Activated CD8-positive, alpha-beta T cell treated with anti-CD3 and anti-CD28 coated beads for 36 hours (primary cell): ENCODE data around the gene REPIN1. TPM values are rescaled to one million over a fixed set of nuclear protein-coding genes. Genes with fewer than 3 reads are reported as not detected.

Experiments used
- ATAC-seq: fragments of 200-7000 bp; cut with Tn5 transposase; one replicate; pipeline ENCODE4 v1.10.0; 2021; ENCODE audit warnings: mild to moderate bottlenecking, moderate library complexity
- CTCF ChIA-PET: fragments of 350-600 bp; sonication (Branson Sonifier 250); formaldehyde crosslinking; loops from one replicate; lab custom pipeline; 2021; ENCODE audit warnings: antibody characterized with exemption; lab: Charles Lee
- POLR2A ChIA-PET: fragments of 350-600 bp; sonication (Branson Sonifier 250); formaldehyde crosslinking; loops from one replicate; lab custom pipeline; 2021; ENCODE audit warnings: antibody characterized with exemption; lab: Charles Lee
- DNase-seq: peaks from one replicate; pipeline ENCODE4 v3.0.0-alpha.2; 2020
- H3K27ac Mint-ChIP-seq: one replicate; pipeline ENCODE4 v1.8.0; 2021; ENCODE audit warnings: mild to moderate bottlenecking, mixed read lengths
- H3K27me3 Mint-ChIP-seq: one replicate; pipeline ENCODE4 v1.8.0; 2021; ENCODE audit warnings: mixed read lengths
- H3K36me3 Mint-ChIP-seq: one replicate; pipeline ENCODE4 v1.8.0; 2021; ENCODE audit warnings: low read depth, mixed read lengths
- H3K4me1 Mint-ChIP-seq: one replicate; pipeline ENCODE4 v1.8.0; 2021; ENCODE audit warnings: low read depth, mixed read lengths
- H3K4me3 Mint-ChIP-seq: one replicate; pipeline ENCODE4 v1.8.0; 2021; ENCODE audit warnings: mild to moderate bottlenecking, moderate library complexity, mixed read lengths
- H3K9me3 Mint-ChIP-seq: one replicate; pipeline ENCODE4 v1.8.0; 2021; ENCODE audit warnings: mixed read lengths
- CTCF ChIP-seq: fragments of 200-600 bp; IDR thresholded peaks from one replicate; pipeline ENCODE4 v1.8.0; 2022; ENCODE audit warnings: antibody characterized with exemption, mild to moderate bottlenecking
- intact Hi-C: fragments of 100-400 bp; cut with micrococcal nuclease; formaldehyde crosslinking; loops from one replicate; pipeline ENCODE4 v1.10.0; 2022
- total RNA-seq, 2 experiments: library from RNA; stranded (reverse); gene quantifications; one replicate each; pipeline ENCODE4 v1.2.3, GENCODE V29; 2021

REPIN1 gene
- total RNA-seq, 2 experiments from 2014 or later: 56.0 to 59.2 TPM

- ChIA-PET CTCF (interaction anchor here (1.0 kb wide), 1 partner anchor 17 kb away, joined by 3 read pairs; no protein-coding TSS in a partner anchor), POLR2A (interaction anchor here (0.7 to 1.1 kb wide), 2 partner anchors 41 to 58 kb away, joined by 3 read pairs; no protein-coding TSS in a partner anchor)
- TF ChIP-seq CTCF: no peak
- no peak for DNase-seq
- peak overlapping the region; percentile 61 for H3K27ac Mint-ChIP-seq
- H3K4me3 Mint-ChIP-seq: no peak overlapping the region
- intact Hi-C loops: no loop called here
- H3K9me3 Mint-ChIP-seq: no peaks in the 10 kb centered on the region
- no peak for ATAC-seq
- no peaks in the 10 kb centered on the region for H3K27me3 Mint-ChIP-seq
- peaks cover 52% of the 10 kb centered on the region for H3K4me1 Mint-ChIP-seq
- H3K36me3 Mint-ChIP-seq: peaks cover 3% of the 10 kb centered on the region
These were observed 8.1 kb upstream of the REPIN1 start for GRCh38 chr7:150360363-150361058.

- peaks cover 59% of the 10 kb centered on the region for H3K4me1 Mint-ChIP-seq
These were observed 7.2 kb upstream of the REPIN1 start for GRCh38 chr7:150361402-150361801.

GRCh38 chr7:150361807-150362621 is 6.6 kb upstream of the REPIN1 start:
- H3K9me3 Mint-ChIP-seq: no peaks in the 10 kb centered on the region
- ChIA-PET CTCF (interaction anchor here (0.9 to 1.5 kb wide), 2 partner anchors 44 to 87 kb away, joined by 3 to 4 read pairs; a partner anchor contains a TSS), POLR2A (interaction anchor here (1.0 kb wide), 2 partner anchors 32 to 44 kb away, joined by 3 to 4 read pairs; a partner anchor contains a TSS)
- H3K36me3 Mint-ChIP-seq: peaks cover 3% of the 10 kb centered on the region
- DNase-seq (no peak), ATAC-seq (no peak)
- peaks cover 58% of the 10 kb centered on the region for H3K4me1 Mint-ChIP-seq
- H3K27ac Mint-ChIP-seq: no peak overlapping the region
- intact Hi-C loops: no loop called here
- H3K4me3 Mint-ChIP-seq: no peak overlapping the region
- no peak for TF ChIP-seq CTCF
- H3K27me3 Mint-ChIP-seq: no peaks in the 10 kb centered on the region

More at GRCh38 chr7:150361402-150361801, 7.2 kb upstream of the REPIN1 start:
- intact Hi-C loops: no loop called here
- POLR2A ChIA-PET: interaction anchor here (1.1 kb wide), 1 partner anchor 57 kb away, joined by 3 read pairs; no protein-coding TSS in a partner anchor
- DNase-seq: no peak
- Mint-ChIP-seq H3K4me3 (no peak overlapping the region), H3K9me3 (no peaks in the 10 kb centered on the region), H3K36me3 (peaks cover 3% of the 10 kb centered on the region), H3K27me3 (no peaks in the 10 kb centered on the region), H3K27ac (no peak overlapping the region)
- ATAC-seq: no peak
- TF ChIP-seq CTCF: no peak
- CTCF ChIA-PET: interaction anchor here (1.0 to 1.5 kb wide), 2 partner anchors 18 to 88 kb away, joined by 3 to 4 read pairs; no protein-coding TSS in a partner anchor

- DNase-seq (no peak), ATAC-seq (no peak)
- peaks cover 54% of the 10 kb centered on the region for H3K4me1 Mint-ChIP-seq
- ChIA-PET POLR2A (interaction anchor here (1.0 to 1.1 kb wide), 3 partner anchors 14 to 42 kb away, joined by 3 to 4 read pairs (median 3); a partner anchor contains a TSS), CTCF (interaction anchor here (0.9 to 1.7 kb wide), 2 partner anchors 8 to 42 kb away, joined by 3 to 5 read pairs; a partner anchor contains a TSS)
- H3K27me3 Mint-ChIP-seq: no peaks in the 10 kb centered on the region
- intact Hi-C loops: no loop called here
- no peaks in the 10 kb centered on the region for H3K9me3 Mint-ChIP-seq
- no peak for TF ChIP-seq CTCF
- H3K27ac Mint-ChIP-seq: no peak overlapping the region
- H3K4me3 Mint-ChIP-seq: no peak overlapping the region
- peaks cover 3% of the 10 kb centered on the region for H3K36me3 Mint-ChIP-seq
These were observed 5.3 kb upstream of the REPIN1 start for GRCh38 chr7:150363370-150363769.
